HL-60 (cell line): Measurements from ENCODE around the gene CHSY1.

Experiments
- DNase-seq, 2 experiments: peaks; one replicate each; pipeline ENCODE4 v3.0.0-alpha.2; 2010 to 2020; ENCODE audit warnings: low read depth in 1 of 2, low spot score in 1 of 2
- H3K27ac ChIP-seq: fragments of 250-450 bp; sonication (Bioruptor Pico); replicated peaks from 2 replicates; pipeline ENCODE4 v1.5.1; 2020; ENCODE audit warnings: mild to moderate bottlenecking, moderate library complexity
- H3K27me3 ChIP-seq: fragments of 250-450 bp; sonication (Bioruptor Pico); 2 replicates; pipeline ENCODE4 v1.5.1; 2021; ENCODE audit warnings: mild to moderate bottlenecking, moderate library complexity; ENCODE audit not compliant: insufficient read depth, poor library complexity, severe bottlenecking
- H3K4me3 ChIP-seq: replicated peaks from 2 replicates; pipeline ENCODE4 v1.5.1; 2011; ENCODE audit warnings: mild to moderate bottlenecking, control low read depth, low read length; ENCODE audit not compliant: insufficient read depth
- CTCF ChIP-seq: IDR thresholded peaks from one replicate; pipeline ENCODE4 v1.5.1; 2011; ENCODE audit warnings: low read length, control low read depth, inconsistent platforms; ENCODE audit not compliant: insufficient read depth
- GABPA ChIP-seq: IDR thresholded peaks from 2 replicates; pipeline ENCODE4 v1.6.1; 2012; ENCODE audit warnings: low read depth
- POLR2AphosphoS5 ChIP-seq: IDR thresholded peaks from 2 replicates; pipeline ENCODE4 v1.6.1; 2012; ENCODE audit warnings: low read depth
- REST ChIP-seq: IDR thresholded peaks from 2 replicates; pipeline ENCODE4 v1.6.1; 2012; ENCODE audit warnings: low read depth; ENCODE audit not compliant: insufficient replicate concordance
- SPI1 ChIP-seq: IDR thresholded peaks from 2 replicates; pipeline ENCODE4 v1.6.1; 2012; ENCODE audit warnings: low read depth, mild to moderate bottlenecking, borderline replicate concordance

The CHSY1 gene

GRCh38 chr15:101143321-101143720 lies 108.5 kb downstream of the CHSY1 start:
- TF ChIP-seq CTCF (no peak), POLR2AphosphoS5 (no peak), REST (no peak), GABPA (no peak), SPI1 (no peak)
- Histone ChIP-seq H3K27me3 (no peaks in the 10 kb centered on the region), H3K4me3 (no peak overlapping the region), H3K27ac (no peak overlapping the region)
- no peak for DNase-seq

GRCh38 chr15:101142711-101143110 lies 109.1 kb downstream of the CHSY1 start:
- H3K4me3 ChIP-seq = no peak overlapping the region
- H3K27me3 ChIP-seq = no peaks in the 10 kb centered on the region
- H3K27ac ChIP-seq = no peak overlapping the region
- no peak for DNase-seq
- TF ChIP-seq GABPA = no peak
- TF ChIP-seq SPI1 = no peak
- no peak for TF ChIP-seq CTCF
- TF ChIP-seq POLR2AphosphoS5 = no peak
- no peak for TF ChIP-seq REST

- Histone ChIP-seq H3K4me3 (no peak overlapping the region), H3K27ac (no peak overlapping the region), H3K27me3 (no peaks in the 10 kb centered on the region)
- no peak for TF ChIP-seq SPI1
- no peak for DNase-seq
Measured at GRCh38 chr15:101141926-101142527, 109.8 kb downstream of the CHSY1 start.

- no peak for TF ChIP-seq SPI1
- no peak for TF ChIP-seq GABPA
- TF ChIP-seq CTCF = no peak
- TF ChIP-seq REST = no peak
- TF ChIP-seq POLR2AphosphoS5 = no peak
- H3K27me3 ChIP-seq = no peaks in the 10 kb centered on the region
- DNase-seq = no peak
- H3K4me3 ChIP-seq = no peak overlapping the region
- no peak overlapping the region for H3K27ac ChIP-seq
Measured at GRCh38 chr15:101140697-101141065, 111.2 kb downstream of the CHSY1 start.
